SH-SY5Y (cell line): ENCODE measurements around the gene AKAP12.

Experiments
- GATA2 ChIP-seq: IDR thresholded peaks from 2 replicates; pipeline ENCODE4 v1.6.1; 2011; ENCODE audit warnings: mild to moderate bottlenecking, low read depth, low read length
- GATA3 ChIP-seq: IDR thresholded peaks from 2 replicates; pipeline ENCODE4 v1.6.1; 2011; ENCODE audit warnings: low read depth, mild to moderate bottlenecking, low read length, moderate library complexity

Gene AKAP12

GRCh38 chr6:151392427-151392826, 152.7 kb downstream of the AKAP12 start:
- TF ChIP-seq GATA2 = no peak
- TF ChIP-seq GATA3 = no peak

- TF ChIP-seq GATA3 (no peak), GATA2 (no peak)
These were observed 153.6 kb downstream of the AKAP12 start for GRCh38 chr6:151393410-151393809.

GRCh38 chr6:151399679-151400078, 159.9 kb downstream of the AKAP12 start:
- TF ChIP-seq GATA3 = no peak
- no peak for TF ChIP-seq GATA2

GRCh38 chr6:151400473-151400872, 160.7 kb downstream of the AKAP12 start:
- TF ChIP-seq GATA3 = no peak
- no peak for TF ChIP-seq GATA2

- TF ChIP-seq GATA2 (no peak), GATA3 (no peak)
These were observed 162.5 kb downstream of the AKAP12 start for GRCh38 chr6:151402228-151402627.

- TF ChIP-seq GATA3 (no peak), GATA2 (no peak)
These were observed 164.1 kb downstream of the AKAP12 start for GRCh38 chr6:151403919-151404308.
